HepG2 (cell line): ENCODE measurements around the gene MAN2C1. TPM values are rescaled to one million over a fixed set of nuclear protein-coding genes. Genes with fewer than 3 reads are reported as not detected.

Experiments used
- CCAR2 ChIP-seq: fragments of 200-400 bp; formaldehyde crosslinking; optimal IDR thresholded peaks from 2 replicates; pipeline ENCODE3; 2018; ENCODE audit warnings: low read depth, mild to moderate bottlenecking, low read length, moderate library complexity
- CEBPG ChIP-seq: IDR thresholded peaks from 2 replicates; pipeline ENCODE4 v1.6.1; 2016
- FOXP1 ChIP-seq, 2 experiments: fragments of 450-650 bp in 1 of 2; IDR thresholded peaks; 2 replicates each; pipeline ENCODE4 v1.6.1; 2017 to 2018; ENCODE audit warnings: antibody characterized with exemption in 1 of 2
- GATA4 ChIP-seq: sonication (generic); IDR thresholded peaks from 2 replicates; pipeline ENCODE4 v1.6.1; 2016; ENCODE audit warnings: antibody characterized with exemption, low read depth, borderline replicate concordance
- IKZF5 ChIP-seq: IDR thresholded peaks from 2 replicates; pipeline ENCODE4 v1.6.1; 2018; ENCODE audit warnings: missing genetic modification reagents, mild to moderate bottlenecking, missing compliant biosample characterization
- MAFK ChIP-seq, 2 experiments: IDR thresholded peaks in 1 of 2; conservative IDR thresholded peaks in 1 of 2; 2 replicates each; pipeline ENCODE4 v1.6.1; 2011; ENCODE audit warnings: improper control_type of control experiment in 2 of 2, low read length in 2 of 2
- MEIS2 ChIP-seq: sonication (generic); formaldehyde crosslinking; IDR thresholded peaks from 2 replicates; pipeline ENCODE4 v1.9.0; 2021; ENCODE audit warnings: mild to moderate bottlenecking, missing genetic modification reagents
- MYPOP ChIP-seq: sonication (generic); formaldehyde crosslinking; IDR thresholded peaks from 2 replicates; pipeline ENCODE4 v1.8.1; 2023; ENCODE audit warnings: mild to moderate bottlenecking, moderate library complexity, missing genetic modification reagents
- NFRKB ChIP-seq: fragments of 450-650 bp; IDR thresholded peaks from 2 replicates; pipeline ENCODE4 v1.6.1; 2017
- PAX8 ChIP-seq: sonication (generic); formaldehyde crosslinking; IDR thresholded peaks from 2 replicates; pipeline ENCODE4 v1.8.0; 2022; ENCODE audit warnings: mild to moderate bottlenecking, missing genetic modification reagents, borderline replicate concordance
- RNF2 ChIP-seq: fragments of 450-650 bp; conservative IDR thresholded peaks from 2 replicates; pipeline ENCODE4 v1.6.1; 2016; ENCODE audit warnings: low read depth
- SPEN ChIP-seq: sonication (generic); formaldehyde crosslinking; IDR thresholded peaks from 2 replicates; pipeline ENCODE4 v1.5.1; 2020; ENCODE audit warnings: low read depth, mild to moderate bottlenecking, missing genetic modification reagents
- ZMAT3 ChIP-seq: sonication (generic); formaldehyde crosslinking; conservative IDR thresholded peaks from 2 replicates; pipeline ENCODE4 v1.7.0; 2021; ENCODE audit warnings: missing genetic modification reagents
- ZNF24 ChIP-seq: fragments of 450-650 bp; IDR thresholded peaks from 2 replicates; pipeline ENCODE4 v1.6.1; 2017; ENCODE audit warnings: antibody characterized with exemption, mild to moderate bottlenecking
- ZNF296 ChIP-seq: sonication (generic); formaldehyde crosslinking; conservative IDR thresholded peaks from 2 replicates; pipeline ENCODE4 v1.5.0; 2020; ENCODE audit warnings: mild to moderate bottlenecking, missing genetic modification reagents
- ZNF329 ChIP-seq: sonication (generic); formaldehyde crosslinking; IDR thresholded peaks from 2 replicates; pipeline ENCODE4 v1.9.0; 2021; ENCODE audit warnings: low read depth, mild to moderate bottlenecking, missing genetic modification reagents
- ZSCAN31 ChIP-seq: sonication (generic); formaldehyde crosslinking; IDR thresholded peaks from 2 replicates; pipeline ENCODE4 v1.5.0; 2020; ENCODE audit warnings: low read depth, mild to moderate bottlenecking, missing genetic modification reagents
- polyA plus RNA-seq, 8 experiments: library from polyadenylated mRNA; depleted of rRNA in 3 of 8; stranded (reverse) in 7 of 8; unstranded in 1 of 8; fragments of >200 nt; fragmentation: Illumina TruSeq in 4 of 8; extraction: Trizol in 4 of 8; gene quantifications; 2 replicates each; pipeline versions ENCODE4 v1.2.1 to v1.2.3, GENCODE V29; 2011 to 2016; ENCODE audit warnings: low read depth in 4 of 8, missing spikeins in 1 of 8, mixed read lengths in 1 of 8; ENCODE audit not compliant: insufficient read depth in 1 of 8
- total RNA-seq, 5 experiments: library from RNA; depleted of rRNA; stranded (reverse); fragments of >200 nt; fragmentation: Illumina TruSeq; extraction: Trizol; gene quantifications; 2 replicates each; pipeline ENCODE4 v1.2.3, GENCODE V29; 2016; ENCODE audit warnings: low read depth in 1 of 5
- TF ChIP-seq, protein P1 (sequence below), 2 experiments: sonication (generic) in 1 of 2; formaldehyde crosslinking in 1 of 2; IDR thresholded peaks; 2 replicates each; pipeline versions ENCODE4 v1.4.0 to v1.6.1; 2018 to 2020; ENCODE audit warnings: missing genetic modification reagents in 2 of 2, borderline replicate concordance in 1 of 2, low read depth in 1 of 2, mild to moderate bottlenecking in 1 of 2, missing biosample characterization in 1 of 2
- TF ChIP-seq, protein P2 (sequence below): sonication (generic); formaldehyde crosslinking; conservative IDR thresholded peaks from 2 replicates; pipeline ENCODE4 v1.8.0; 2022; ENCODE audit warnings: mild to moderate bottlenecking, moderate library complexity, missing genetic modification reagents
- TF ChIP-seq, protein P3 (sequence below): sonication (generic); formaldehyde crosslinking; IDR thresholded peaks from 2 replicates; pipeline ENCODE4 v1.8.0; 2022; ENCODE audit warnings: missing genetic modification reagents, low read depth, mild to moderate bottlenecking, borderline replicate concordance
- TF ChIP-seq, protein P4 (sequence below): fragments of 450-650 bp; IDR thresholded peaks from 2 replicates; pipeline ENCODE4 v1.6.1; 2017

MAN2C1 gene
- total and polyA plus RNA-seq, 2 of the 13 experiments (the other 11 are each of a cell fraction or from before 2014, with no cell fraction given) = 62.6 to 71.0 TPM

GRCh38 chr15:75335705-75336355 lies 32.6 kb downstream of the MAN2C1 start, which contains the start of gene COMMD4 (continued):
- TF ChIP-seq, protein P1, sequence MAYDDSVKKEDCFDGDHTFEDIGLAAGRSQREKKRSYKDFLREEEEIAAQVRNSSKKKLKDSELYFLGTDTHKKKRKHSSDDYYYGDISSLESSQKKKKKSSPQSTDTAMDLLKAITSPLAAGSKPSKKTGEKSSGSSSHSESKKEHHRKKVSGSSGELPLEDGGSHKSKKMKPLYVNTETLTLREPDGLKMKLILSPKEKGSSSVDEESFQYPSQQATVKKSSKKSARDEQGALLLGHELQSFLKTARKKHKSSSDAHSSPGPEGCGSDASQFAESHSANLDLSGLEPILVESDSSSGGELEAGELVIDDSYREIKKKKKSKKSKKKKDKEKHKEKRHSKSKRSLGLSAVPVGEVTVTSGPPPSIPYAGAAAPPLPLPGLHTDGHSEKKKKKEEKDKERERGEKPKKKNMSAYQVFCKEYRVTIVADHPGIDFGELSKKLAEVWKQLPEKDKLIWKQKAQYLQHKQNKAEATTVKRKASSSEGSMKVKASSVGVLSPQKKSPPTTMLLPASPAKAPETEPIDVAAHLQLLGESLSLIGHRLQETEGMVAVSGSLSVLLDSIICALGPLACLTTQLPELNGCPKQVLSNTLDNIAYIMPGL (CRISPR knock-in tag; IDR thresholded peaks at IDR 0.05; ENCODE audit: borderline replicate concordance in 1 of 2, low read depth in 1 of 2) = peak; percentile 52 to 78; a peak in 3 of 4 replicates
- TF ChIP-seq ZMAT3 (CRISPR knock-in tag) (peak; percentile 84; the same call in 1 of the 2 replicates), PAX8 (CRISPR knock-in tag) (no peak), FOXP1 (IDR thresholded peaks at IDR 0.05) (no peak), FOXP1 (CRISPR knock-in tag; IDR thresholded peaks at IDR 0.05) (peak; percentile 15; the same call in 1 of the 2 replicates), MAFK (conservative IDR thresholded peaks at IDR 0.05 in 1 of 2, IDR thresholded peaks at IDR 0.05 in 1 of 2; ENCODE audit: low read length in 2 of 2) (no peak), ZNF296 (no peak), ZNF24 (no peak), MYPOP (CRISPR knock-in tag) (peak; percentile 64; the same call in 1 of the 2 replicates), ZSCAN31 (CRISPR knock-in tag) (0 out of 2 replicates have a peak, but pooled peaks have one; percentile 69), IKZF5 (CRISPR knock-in tag) (peak; percentile 92), SPEN (peak; percentile 94), MEIS2 (CRISPR knock-in tag) (no peak), GATA4 (no peak), ZNF329 (CRISPR knock-in tag) (0 out of 2 replicates have a peak, but pooled peaks have one; percentile 46), CCAR2 (no peak), CEBPG (CRISPR knock-in tag) (0 out of 2 replicates have a peak, but pooled peaks have one; percentile 48), NFRKB (no peak), RNF2 (0 out of 2 replicates have a peak, but pooled peaks have one; percentile 69)
- TF ChIP-seq, protein P2, sequence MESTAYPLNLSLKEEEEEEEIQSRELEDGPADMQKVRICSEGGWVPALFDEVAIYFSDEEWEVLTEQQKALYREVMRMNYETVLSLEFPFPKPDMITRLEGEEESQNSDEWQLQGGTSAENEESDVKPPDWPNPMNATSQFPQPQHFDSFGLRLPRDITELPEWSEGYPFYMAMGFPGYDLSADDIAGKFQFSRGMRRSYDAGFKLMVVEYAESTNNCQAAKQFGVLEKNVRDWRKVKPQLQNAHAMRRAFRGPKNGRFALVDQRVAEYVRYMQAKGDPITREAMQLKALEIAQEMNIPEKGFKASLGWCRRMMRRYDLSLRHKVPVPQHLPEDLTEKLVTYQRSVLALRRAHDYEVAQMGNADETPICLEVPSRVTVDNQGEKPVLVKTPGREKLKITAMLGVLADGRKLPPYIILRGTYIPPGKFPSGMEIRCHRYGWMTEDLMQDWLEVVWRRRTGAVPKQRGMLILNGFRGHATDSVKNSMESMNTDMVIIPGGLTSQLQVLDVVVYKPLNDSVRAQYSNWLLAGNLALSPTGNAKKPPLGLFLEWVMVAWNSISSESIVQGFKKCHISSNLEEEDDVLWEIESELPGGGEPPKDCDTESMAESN = peak; percentile 76
- TF ChIP-seq, protein P3, sequence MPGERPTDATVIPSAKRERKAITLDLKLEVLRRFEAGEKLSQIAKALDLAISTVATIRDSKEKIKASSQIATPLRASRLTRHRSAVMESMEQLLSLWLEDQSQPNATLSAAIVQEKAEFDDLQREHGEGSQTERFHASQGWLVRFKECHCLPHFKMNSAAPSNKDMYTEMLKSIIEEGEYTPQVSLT = no peak
- TF ChIP-seq, protein P4, sequence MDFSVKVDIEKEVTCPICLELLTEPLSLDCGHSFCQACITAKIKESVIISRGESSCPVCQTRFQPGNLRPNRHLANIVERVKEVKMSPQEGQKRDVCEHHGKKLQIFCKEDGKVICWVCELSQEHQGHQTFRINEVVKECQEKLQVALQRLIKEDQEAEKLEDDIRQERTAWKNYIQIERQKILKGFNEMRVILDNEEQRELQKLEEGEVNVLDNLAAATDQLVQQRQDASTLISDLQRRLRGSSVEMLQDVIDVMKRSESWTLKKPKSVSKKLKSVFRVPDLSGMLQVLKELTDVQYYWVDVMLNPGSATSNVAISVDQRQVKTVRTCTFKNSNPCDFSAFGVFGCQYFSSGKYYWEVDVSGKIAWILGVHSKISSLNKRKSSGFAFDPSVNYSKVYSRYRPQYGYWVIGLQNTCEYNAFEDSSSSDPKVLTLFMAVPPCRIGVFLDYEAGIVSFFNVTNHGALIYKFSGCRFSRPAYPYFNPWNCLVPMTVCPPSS = peak; percentile 93; the same call in 1 of the 2 replicates
